ENCODE measurements around the gene PALLD.

- TF ChIP-seq CTCF (IDR thresholded peaks at IDR 0.05 in 2 of 3, conservative IDR thresholded peaks at IDR 0.05 in 1 of 3; ENCODE audit: borderline replicate concordance in 1 of 3, insufficient read depth in 1 of 3, low read depth in 2 of 3, low read length in 2 of 3), result no peak
- no peak for TF ChIP-seq JUND (IDR thresholded peaks at IDR 0.05)
- no peak for TF ChIP-seq POLR2AphosphoS5 (IDR thresholded peaks at IDR 0.05; ENCODE audit: low read depth, low read length)
- TF ChIP-seq SRF (IDR thresholded peaks at IDR 0.05; ENCODE audit: low read depth), result no peak
Observed at GRCh38 chr4:168623011-168623410, 126.2 kb downstream of the PALLD start.
